A673 (cell line): ENCODE data around the gene ARHGAP8.

ENCODE experiments used
- EZH2 ChIP-seq: fragments of 200-600 bp; sonication (generic); IDR thresholded peaks from 2 replicates; pipeline ENCODE4 v1.6.1; 2017; ENCODE audit warnings: borderline replicate concordance, low read depth, mild to moderate bottlenecking, mixed read lengths, antibody characterized with exemption, low read length; ENCODE audit not compliant: poor library complexity, severe bottlenecking
- TF ChIP-seq, protein P1 (sequence below): fragments of 300-800, 200-600 bp; sonication (generic); conservative IDR thresholded peaks from 2 replicates; pipeline ENCODE4 v1.5.1; 2017; ENCODE audit warnings: low read depth, mild to moderate bottlenecking, antibody characterized with exemption, low read length, moderate library complexity, mixed read lengths

DNA sequence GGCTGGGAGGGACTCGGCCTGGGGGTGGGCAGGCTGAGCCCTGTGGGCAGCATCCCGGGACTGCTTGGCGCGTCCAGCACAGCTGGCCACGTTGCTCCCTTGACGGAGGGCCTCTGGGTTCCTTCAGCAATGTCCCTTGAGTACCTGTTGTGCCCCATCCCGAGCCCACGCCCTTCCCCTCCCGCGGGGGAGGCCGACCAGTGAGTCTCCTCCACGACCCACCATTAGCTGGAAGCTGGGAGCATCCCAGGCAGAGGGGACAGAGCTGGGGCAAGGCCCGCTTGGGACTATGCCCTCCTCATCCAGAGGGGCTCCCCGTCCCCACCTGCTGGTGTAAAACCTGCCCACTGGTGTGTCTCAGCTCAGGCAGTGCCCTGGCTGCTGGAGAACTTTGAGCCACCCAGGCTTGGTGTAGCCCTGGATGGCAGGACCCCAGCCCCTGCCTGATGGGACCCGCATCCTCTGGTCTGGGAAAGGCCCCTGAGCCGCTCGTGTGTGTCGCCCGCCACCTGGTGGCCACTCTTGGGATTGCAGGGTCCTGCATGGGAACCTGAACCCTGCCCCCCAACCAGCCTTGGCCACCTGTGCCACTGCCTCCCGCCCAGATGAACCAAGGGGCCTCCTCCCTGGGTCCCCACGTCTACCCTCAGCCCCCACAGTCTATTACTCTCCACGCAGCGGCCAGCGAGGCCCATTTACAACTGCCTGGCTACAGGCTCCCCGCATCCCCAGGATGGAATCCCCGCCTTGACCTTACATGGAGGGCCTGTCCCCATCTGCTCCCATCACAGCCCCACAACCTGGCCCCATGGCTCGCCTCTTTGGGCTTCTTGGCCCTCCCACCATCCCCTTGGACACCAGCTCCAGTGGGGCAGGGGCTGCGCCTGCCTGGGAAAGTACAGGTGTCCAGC lies 16.6 kb upstream of the ARHGAP8 start:
- TF ChIP-seq, protein P1, sequence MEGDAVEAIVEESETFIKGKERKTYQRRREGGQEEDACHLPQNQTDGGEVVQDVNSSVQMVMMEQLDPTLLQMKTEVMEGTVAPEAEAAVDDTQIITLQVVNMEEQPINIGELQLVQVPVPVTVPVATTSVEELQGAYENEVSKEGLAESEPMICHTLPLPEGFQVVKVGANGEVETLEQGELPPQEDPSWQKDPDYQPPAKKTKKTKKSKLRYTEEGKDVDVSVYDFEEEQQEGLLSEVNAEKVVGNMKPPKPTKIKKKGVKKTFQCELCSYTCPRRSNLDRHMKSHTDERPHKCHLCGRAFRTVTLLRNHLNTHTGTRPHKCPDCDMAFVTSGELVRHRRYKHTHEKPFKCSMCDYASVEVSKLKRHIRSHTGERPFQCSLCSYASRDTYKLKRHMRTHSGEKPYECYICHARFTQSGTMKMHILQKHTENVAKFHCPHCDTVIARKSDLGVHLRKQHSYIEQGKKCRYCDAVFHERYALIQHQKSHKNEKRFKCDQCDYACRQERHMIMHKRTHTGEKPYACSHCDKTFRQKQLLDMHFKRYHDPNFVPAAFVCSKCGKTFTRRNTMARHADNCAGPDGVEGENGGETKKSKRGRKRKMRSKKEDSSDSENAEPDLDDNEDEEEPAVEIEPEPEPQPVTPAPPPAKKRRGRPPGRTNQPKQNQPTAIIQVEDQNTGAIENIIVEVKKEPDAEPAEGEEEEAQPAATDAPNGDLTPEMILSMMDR, result peak; percentile 93
- no peak for TF ChIP-seq EZH2
